HG02884 (cell line): Measurements from ENCODE around the gene LCE1B.

Experiments
- ATAC-seq: cut with Tn5 transposase; IDR thresholded peaks from one replicate; pipeline ENCODE4 v1.9.1; 2021; ENCODE audit warnings: mild to moderate bottlenecking, moderate library complexity; ENCODE audit not compliant: unreplicated experiment

Gene LCE1B

GRCh38 chr1:152860129-152860528, 48.4 kb downstream of the LCE1B start:
- ATAC-seq = no peak

- no peak for ATAC-seq
These were observed 49.6 kb downstream of the LCE1B start for GRCh38 chr1:152861374-152861773.
